ENCODE data around the gene FGD1.

DNA sequence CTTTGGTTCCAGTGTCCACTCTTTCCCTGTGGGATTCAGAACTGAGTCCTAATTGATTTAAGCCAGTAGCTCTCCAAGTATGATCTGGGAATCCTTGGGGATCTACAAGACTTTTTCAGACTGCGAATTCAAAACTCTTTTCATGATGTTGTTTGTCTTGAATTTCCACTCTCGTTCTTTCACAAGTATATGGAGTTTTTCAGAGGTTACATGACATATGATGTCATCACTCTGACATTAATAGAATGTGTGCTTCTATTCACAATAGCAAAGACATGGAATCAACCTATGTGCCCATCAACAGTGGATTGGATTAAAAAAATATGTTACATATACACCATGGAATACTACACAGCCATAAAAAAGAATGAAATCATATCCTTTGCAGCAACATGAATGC lies 79.1 kb downstream of the FGD1 start:
- TF ChIP-seq, protein P1, sequence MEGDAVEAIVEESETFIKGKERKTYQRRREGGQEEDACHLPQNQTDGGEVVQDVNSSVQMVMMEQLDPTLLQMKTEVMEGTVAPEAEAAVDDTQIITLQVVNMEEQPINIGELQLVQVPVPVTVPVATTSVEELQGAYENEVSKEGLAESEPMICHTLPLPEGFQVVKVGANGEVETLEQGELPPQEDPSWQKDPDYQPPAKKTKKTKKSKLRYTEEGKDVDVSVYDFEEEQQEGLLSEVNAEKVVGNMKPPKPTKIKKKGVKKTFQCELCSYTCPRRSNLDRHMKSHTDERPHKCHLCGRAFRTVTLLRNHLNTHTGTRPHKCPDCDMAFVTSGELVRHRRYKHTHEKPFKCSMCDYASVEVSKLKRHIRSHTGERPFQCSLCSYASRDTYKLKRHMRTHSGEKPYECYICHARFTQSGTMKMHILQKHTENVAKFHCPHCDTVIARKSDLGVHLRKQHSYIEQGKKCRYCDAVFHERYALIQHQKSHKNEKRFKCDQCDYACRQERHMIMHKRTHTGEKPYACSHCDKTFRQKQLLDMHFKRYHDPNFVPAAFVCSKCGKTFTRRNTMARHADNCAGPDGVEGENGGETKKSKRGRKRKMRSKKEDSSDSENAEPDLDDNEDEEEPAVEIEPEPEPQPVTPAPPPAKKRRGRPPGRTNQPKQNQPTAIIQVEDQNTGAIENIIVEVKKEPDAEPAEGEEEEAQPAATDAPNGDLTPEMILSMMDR (conservative IDR thresholded peaks at IDR 0.05; ENCODE audit: low read depth, low read length): no peak
- TF ChIP-seq EZH2phosphoT487 (IDR thresholded peaks at IDR 0.05; ENCODE audit: borderline replicate concordance, low read length) (no peak), EZH2 (IDR thresholded peaks at IDR 0.05; ENCODE audit: low read length, unreplicated experiment) (no peak)

All from PC-3 (cell line).